GM10266 (cell line): ENCODE measurements around the gene AGRN.

ENCODE experiments used
- DNase-seq: peaks from one replicate; pipeline ENCODE4 v3.0.0; 2012; ENCODE audit errors: extremely low spot score
- CTCF ChIP-seq: IDR thresholded peaks from 2 replicates; pipeline ENCODE4 v1.5.1; 2012; ENCODE audit warnings: mild to moderate bottlenecking, low read depth; ENCODE audit not compliant: control insufficient read depth, insufficient read depth; ENCODE audit errors: missing control alignments

The AGRN gene

GRCh38 chr1:1058088-1058905 is 38.4 kb downstream of the AGRN start:
- TF ChIP-seq CTCF: no peak
- no peak for DNase-seq

- DNase-seq: no peak
- TF ChIP-seq CTCF: peak; percentile 46
Observed at GRCh38 chr1:1058921-1059493, 39.1 kb downstream of the AGRN start.

- peak; percentile 99 for DNase-seq
- TF ChIP-seq CTCF: no peak
Observed at GRCh38 chr1:1059494-1060280, 39.8 kb downstream of the AGRN start.

- no peak for TF ChIP-seq CTCF
- no peak for DNase-seq
Observed at GRCh38 chr1:1060281-1061000, 40.5 kb downstream of the AGRN start.

GRCh38 chr1:1061682-1062345 is 41.9 kb downstream of the AGRN start:
- no peak for DNase-seq
- no peak for TF ChIP-seq CTCF

GRCh38 chr1:1062348-1063163 is 42.6 kb downstream of the AGRN start:
- no peak for TF ChIP-seq CTCF
- no peak for DNase-seq
